Brain microvascular endothelial cell (primary cell): ENCODE measurements around the gene ASCL5.

Experiments
- DNase-seq: peaks from one replicate; pipeline ENCODE4 v3.0.0-alpha.2; 2020
- H3K27ac ChIP-seq: fragments of 250-450 bp; sonication (Bioruptor Pico); 2 replicates; pipeline ENCODE4 v1.5.1; 2020; ENCODE audit warnings: mild to moderate bottlenecking, moderate library complexity
- H3K27me3 ChIP-seq: fragments of 250-450 bp; sonication (Bioruptor Pico); replicated peaks from 2 replicates; pipeline ENCODE4 v1.5.1; 2020; ENCODE audit warnings: mild to moderate bottlenecking
- H3K36me3 ChIP-seq: fragments of 250-450 bp; sonication (Bioruptor Pico); replicated peaks from 2 replicates; pipeline ENCODE4 v1.5.1; 2020; ENCODE audit warnings: mild to moderate bottlenecking
- H3K4me3 ChIP-seq: 2 replicates; pipeline ENCODE4 v1.5.1; 2011; ENCODE audit warnings: low read depth, mild to moderate bottlenecking, control low read depth, low read length, moderate library complexity
- CTCF ChIP-seq: IDR thresholded peaks from 2 replicates; pipeline ENCODE4 v1.5.1; 2011; ENCODE audit warnings: low read depth, mild to moderate bottlenecking, moderate library complexity, low read length, control low read depth, inconsistent platforms; ENCODE audit errors: missing control alignments
- in situ Hi-C: cut with HindIII; loops from 2 replicates; pipeline ENCODE4 v1.10.0; 2017; ENCODE audit warnings: low sequenced_read_pairs, low pct_ligation_motif_present

The ASCL5 gene

GRCh38 chr1:201114245-201115131, 12.5 kb downstream of the ASCL5 start:
- no peak overlapping the region for H3K27ac ChIP-seq
- TF ChIP-seq CTCF = peak; percentile 94
- no peaks in the 10 kb centered on the region for H3K36me3 ChIP-seq
- no peaks in the 10 kb centered on the region for H3K27me3 ChIP-seq
- in situ Hi-C loops = no loop called here
- H3K4me3 ChIP-seq = peak overlapping the region; percentile 63
- peak; percentile 95 for DNase-seq

- DNase-seq = no peak
- no peak for TF ChIP-seq CTCF
- in situ Hi-C loops = no loop called here
- no peak overlapping the region for H3K27ac ChIP-seq
- H3K36me3 ChIP-seq = no peaks in the 10 kb centered on the region
- H3K4me3 ChIP-seq = peak overlapping the region; percentile 63
- no peaks in the 10 kb centered on the region for H3K27me3 ChIP-seq
Observed at GRCh38 chr1:201113451-201114244, 13.3 kb downstream of the ASCL5 start.

- no peak for TF ChIP-seq CTCF
- H3K36me3 ChIP-seq = no peaks in the 10 kb centered on the region
- no peak for DNase-seq
- in situ Hi-C loops = no loop called here
- H3K27me3 ChIP-seq = no peaks in the 10 kb centered on the region
- H3K4me3 ChIP-seq = no peak overlapping the region
- H3K27ac ChIP-seq = no peak overlapping the region
Observed at GRCh38 chr1:201112926-201113325, 14.1 kb downstream of the ASCL5 start.

- H3K4me3 ChIP-seq = no peak within 1 kb of the TSS
- no peaks in the 10 kb centered on the region for H3K36me3 ChIP-seq
- H3K27me3 ChIP-seq = no peaks in the 10 kb centered on the region
- no peak within 1 kb of the TSS for H3K27ac ChIP-seq
- DNase-seq = no peak
- in situ Hi-C loops = no loop called here
- TF ChIP-seq CTCF = no peak
Observed at GRCh38 chr1:201112173-201112731, 14.7 kb downstream of the ASCL5 start, which contains the start of gene CACNA1S. Gene CACNA1S (minus strand): TSS chr1:201112426. CDS start chr1:201112339, 87 bp downstream.

- H3K4me3 ChIP-seq = no peak overlapping the region
- in situ Hi-C loops = no loop called here
- H3K27ac ChIP-seq = no peak overlapping the region
- no peak for TF ChIP-seq CTCF
- no peaks in the 10 kb centered on the region for H3K27me3 ChIP-seq
- no peak for DNase-seq
- H3K36me3 ChIP-seq = no peaks in the 10 kb centered on the region
Observed at GRCh38 chr1:201111672-201112071, 15.3 kb downstream of the ASCL5 start.
